ENCODE data around the gene NCOA6. TPM values are rescaled to one million over a fixed set of nuclear protein-coding genes. Genes with fewer than 3 reads are reported as not detected.
"Not testable (repeated sequence)": the region's sequence is repeated elsewhere in the genome, so short reads cannot be mapped to it uniquely, and the experiment has no call there.

NCOA6 gene
- total RNA-seq, 1 donor from 2014 or later, result 9.4 TPM

DNA sequence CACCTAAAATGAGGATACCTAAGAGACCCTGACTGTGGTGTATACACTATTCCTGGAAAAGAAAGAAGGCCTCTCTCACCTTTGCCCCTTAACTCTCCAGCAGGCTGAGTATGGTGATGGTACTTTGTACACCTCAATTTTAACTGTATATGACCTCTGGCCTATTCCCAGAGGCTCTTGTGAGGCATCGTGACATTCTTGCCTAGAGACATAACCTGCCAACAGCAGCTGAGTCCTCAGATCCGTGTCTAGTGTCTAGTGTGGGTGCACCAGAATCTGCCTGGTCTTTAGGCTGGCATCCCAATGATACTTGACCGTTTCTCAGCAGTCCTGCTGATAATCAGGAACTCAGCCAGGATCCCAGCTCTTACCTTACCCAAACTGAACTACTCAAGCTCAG is 101.3 kb downstream of the NCOA6 start:
- ATAC-seq, result peak; percentile 29
- DNase-seq (ENCODE audit: low spot score), result no peak

DNA sequence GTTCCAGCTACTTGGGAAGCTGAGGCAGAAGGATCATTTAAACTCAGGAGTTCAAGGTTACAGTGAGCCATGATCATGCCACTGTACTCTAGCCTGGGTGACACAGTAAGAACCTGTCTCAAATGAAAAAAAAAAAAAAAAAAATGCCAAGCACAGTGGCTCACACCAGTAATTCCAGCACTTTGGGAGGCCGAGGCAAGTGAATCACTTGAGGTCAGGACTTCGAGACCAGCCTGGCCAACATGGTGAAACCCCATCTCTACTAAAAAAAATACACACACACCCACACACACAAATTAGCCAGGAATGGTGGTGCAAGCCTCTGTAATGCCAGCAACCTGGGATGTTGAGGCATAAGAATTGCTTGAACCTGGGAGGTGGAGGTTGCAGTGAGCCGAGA is 102.9 kb downstream of the NCOA6 start:
- DNase-seq (ENCODE audit: low spot score), result not testable (repeated sequence)

GRCh38 chr20:34720266-34720665 is 105.2 kb downstream of the NCOA6 start:
- no peak for DNase-seq (ENCODE audit: low spot score)

More for the DNA sequence above, 102.9 kb downstream of the NCOA6 start:
- peak; percentile 15 for ATAC-seq

DNA sequence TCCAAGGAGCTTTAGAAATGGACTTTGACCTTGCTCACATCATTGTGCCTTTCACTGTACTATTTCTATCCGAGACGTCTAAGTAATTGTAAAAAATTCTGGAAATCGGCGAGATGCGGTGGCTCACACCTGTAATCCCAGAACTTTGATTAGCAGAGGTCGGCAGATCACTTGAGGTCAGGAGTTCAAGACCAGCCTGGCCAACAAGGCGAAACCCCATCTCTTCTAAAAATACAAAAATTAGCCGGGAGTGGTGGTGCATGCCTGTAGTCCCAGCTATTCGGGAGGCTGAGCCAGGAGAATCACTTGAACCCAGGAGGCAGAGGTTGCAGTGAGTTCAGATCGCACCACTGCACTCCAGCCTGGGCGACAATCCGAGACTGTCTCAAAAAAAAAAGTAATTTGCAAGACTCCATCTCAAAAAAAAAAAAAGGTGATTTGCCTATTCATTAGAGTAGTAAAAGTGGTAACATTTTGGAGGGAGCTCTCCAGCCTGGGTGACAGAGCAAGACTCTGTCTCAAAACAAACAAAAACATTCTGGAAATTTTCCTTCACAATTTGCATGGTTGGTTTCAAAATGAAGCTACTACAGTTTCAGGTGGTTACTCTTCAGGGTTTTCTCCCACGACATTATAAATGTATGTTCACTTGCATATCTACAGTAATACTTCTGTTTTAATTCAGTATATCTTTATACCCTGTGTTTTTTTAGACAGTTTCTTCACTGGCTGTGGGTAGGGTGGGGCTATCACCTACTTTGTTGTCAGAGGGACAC is 106.0 kb downstream of the NCOA6 start:
- DNase-seq (ENCODE audit: low spot score), result not testable (repeated sequence)

More at GRCh38 chr20:34720266-34720665, 105.2 kb downstream of the NCOA6 start:
- no peak for ATAC-seq

DNA sequence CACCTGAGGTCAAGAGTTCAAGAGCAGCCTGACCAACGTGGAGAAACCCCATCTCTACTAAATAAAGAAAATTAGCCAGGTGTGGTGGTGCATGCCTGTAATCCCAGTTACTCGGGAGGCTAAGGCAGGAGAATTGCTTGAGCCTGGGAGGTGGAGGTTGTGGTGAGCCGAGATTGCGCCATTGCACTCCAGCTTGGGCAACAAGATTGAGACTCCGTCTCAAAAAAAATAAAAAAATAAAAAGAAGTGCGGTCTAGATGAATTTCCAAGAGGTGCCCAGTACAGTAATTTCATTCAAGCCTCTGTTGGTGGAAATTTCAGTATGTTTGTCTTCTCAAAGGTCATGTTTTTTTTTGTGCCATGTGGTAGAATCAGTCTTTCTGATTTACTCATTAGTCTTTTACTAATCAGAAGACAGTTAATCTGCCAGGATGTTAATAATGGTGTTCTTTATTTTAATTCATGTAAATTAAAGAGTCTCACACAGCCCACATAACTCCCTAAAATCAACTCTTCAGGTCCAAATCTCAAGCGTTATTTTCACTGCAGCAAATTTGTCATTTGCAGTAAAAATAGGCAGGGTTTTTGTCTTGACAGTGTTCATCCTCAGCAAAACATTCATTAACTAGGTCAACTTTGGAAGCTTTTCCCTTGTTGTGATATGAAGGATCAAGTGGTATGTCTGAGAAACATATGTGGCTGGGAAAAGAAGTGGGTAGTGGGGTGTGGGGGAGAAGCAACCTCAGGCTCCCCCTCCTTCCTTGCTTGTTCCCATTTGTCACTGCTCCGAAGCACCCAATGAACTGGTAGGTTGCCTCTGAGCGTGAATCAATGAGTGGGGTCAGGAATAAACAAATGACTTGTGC is 108.0 kb downstream of the NCOA6 start:
- peak; percentile 76 for ATAC-seq
- DNase-seq (ENCODE audit: low spot score), result no peak

More for the DNA sequence above, 106.0 kb downstream of the NCOA6 start:
- ATAC-seq, result not testable (repeated sequence)

GRCh38 chr20:34716921-34717229 is 108.6 kb downstream of the NCOA6 start:
- no peak for DNase-seq (ENCODE audit: low spot score)
- ATAC-seq, result no peak

- no peak for DNase-seq (ENCODE audit: low spot score)
- ATAC-seq, result no peak
Observed at GRCh38 chr20:34715384-34715783, 110.1 kb downstream of the NCOA6 start.

DNA sequence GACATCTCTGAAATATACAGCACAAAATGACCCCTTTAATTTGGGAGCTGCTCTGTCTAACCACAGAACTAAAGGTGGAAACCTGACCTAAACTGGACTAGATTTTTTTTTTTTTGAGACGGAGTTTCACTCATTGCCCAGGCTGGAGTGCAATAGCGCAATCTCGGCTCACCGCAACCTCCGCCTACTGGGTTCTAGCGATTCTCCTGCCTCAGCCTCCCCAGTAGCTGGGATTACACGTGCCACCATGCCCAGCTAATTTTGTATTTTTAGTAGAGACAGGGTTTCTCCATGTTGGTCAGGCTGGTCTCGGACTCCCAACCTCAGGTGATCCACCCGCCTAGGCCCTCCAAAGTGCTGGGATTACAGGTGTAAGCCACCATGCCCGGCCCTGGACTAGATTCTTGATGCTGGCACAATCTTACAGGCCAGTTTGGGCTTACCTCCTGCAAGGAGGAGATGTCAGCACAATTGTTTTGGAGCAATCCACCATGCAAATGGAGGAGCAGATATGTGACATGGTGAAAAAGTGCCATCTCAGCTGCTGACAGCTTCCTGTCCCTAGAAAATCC is 111.4 kb downstream of the NCOA6 start:
- ATAC-seq; DNase-seq (ENCODE audit: low spot score): not testable (repeated sequence)

- DNase-seq (ENCODE audit: low spot score) (no peak), ATAC-seq (no peak)
Observed at GRCh38 chr20:34713194-34713943, 112.1 kb downstream of the NCOA6 start.

DNA sequence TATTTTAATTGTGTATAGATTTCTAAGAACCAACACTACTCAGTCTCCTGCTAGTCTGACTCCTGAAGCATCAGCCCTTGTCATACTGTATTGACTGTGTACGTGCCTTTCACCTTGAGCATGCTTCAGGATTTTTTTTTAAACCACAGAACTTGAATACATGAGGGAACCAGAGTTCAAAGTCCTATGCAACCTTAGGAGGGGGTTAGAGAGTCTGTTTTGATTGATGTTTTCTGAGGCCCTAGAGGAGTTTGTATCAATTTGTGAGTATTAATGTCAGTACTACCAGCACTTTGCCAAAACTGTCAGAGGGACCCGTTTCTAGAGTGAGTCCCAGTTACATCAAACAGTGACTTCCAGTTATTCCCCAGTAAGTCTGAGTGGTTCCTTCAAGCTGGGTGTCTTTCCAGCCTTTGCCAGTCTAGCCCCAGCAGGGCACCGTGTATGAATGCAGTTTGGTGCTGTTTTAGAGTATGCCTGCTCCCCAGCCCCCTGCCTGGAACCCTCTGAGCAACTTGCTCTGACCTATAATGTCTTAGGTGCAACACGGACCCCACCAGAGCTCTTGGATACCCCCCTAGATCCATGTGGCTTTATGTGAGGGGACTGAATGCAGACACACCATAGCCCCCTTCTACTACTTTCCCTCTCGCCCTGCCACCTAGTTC is 112.8 kb downstream of the NCOA6 start:
- DNase-seq (ENCODE audit: low spot score), result no peak
- ATAC-seq, result no peak

- no peak for DNase-seq (ENCODE audit: low spot score)
- ATAC-seq, result no peak
Observed at GRCh38 chr20:34711813-34712430, 113.5 kb downstream of the NCOA6 start.

DNA sequence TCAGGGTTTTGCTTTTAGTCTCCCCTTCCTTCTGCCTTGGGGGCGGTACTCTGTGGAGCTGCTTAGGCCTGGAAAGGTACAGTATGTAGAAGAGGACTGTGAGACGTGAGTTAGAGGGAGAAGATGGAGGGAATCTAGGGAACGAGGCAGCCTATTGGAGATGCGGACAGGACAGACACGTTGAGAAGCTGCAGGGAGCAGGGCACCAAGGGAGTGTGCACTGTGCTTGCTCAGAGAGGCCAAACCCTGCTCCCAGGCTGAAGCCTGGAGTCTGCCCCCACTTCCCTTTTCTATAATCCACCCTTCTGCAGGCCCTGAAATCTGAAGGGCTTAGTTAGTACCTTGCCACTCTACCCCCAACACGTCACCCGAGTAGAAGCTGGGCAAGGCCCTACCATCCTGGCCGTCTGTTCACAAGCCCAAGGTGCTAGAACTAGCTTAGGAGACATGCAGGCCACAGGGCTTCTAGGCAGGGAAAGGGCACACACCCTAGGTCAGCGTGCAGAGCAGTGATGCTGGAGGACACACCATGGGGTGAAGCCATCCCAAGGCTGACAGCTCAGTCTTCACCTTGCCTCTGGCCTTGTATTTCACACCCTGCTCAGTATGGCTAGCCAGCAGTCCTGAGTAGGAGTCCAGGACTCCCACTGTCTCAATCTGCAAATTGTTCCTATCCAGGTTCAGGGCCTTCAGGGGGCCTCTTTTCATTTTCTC is 114.4 kb downstream of the NCOA6 start:
- DNase-seq (ENCODE audit: low spot score) (no peak), ATAC-seq (no peak)

DNA sequence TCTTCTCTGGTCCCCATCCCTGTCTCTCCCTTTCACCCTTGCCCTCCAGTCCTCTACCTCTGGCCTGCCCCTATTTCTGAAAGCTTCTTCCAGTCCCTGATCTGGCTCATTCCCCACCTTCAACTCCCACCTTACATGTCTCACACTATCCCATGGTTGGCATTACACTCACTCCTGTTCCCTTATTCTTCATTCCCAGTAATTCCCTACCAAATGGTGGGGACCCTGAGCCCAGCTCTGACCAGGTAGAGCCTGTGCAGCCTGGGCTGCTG is 114.9 kb downstream of the NCOA6 start:
- no peak for DNase-seq (ENCODE audit: low spot score)
- no peak for ATAC-seq

DNA sequence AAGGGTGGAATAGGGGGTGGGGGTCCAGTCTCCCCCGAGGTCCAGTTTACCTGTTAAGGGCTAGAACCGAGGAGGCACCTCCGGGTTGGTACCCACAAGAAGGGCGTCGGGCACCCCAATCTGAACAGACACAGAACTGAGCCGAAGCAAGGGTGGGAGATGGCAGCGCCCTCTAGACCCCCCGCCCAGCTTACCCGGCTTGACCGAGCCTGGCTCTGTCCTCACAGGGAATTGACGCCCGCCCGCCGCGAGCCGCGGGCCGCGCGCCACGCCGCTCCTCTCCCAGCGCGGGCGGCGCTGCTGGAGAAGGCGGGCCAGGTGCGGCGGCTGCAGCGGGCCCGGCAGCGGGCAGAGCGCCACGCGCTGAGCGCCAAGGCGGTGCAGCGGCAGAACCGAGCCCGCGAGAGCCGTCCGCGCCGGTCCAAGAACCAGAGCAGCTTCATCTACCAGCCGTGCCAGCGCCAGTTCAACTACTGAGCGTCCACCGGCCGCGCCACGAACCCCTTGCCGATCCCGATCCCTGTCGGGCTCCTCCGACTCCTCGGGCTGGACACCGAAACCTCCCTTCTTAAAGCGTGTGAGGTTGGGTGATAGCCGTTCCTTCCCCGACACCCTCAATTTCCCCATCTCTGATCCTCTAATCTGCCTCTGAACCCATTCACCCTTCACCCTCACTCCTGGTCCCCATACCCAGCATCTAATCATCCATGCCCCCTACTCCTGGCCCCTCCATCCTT is 115.5 kb downstream of the NCOA6 start:
- peak; percentile 84 for DNase-seq (ENCODE audit: low spot score)
- peak; percentile 77 for ATAC-seq

GRCh38 chr20:34709044-34709830 is 116.2 kb downstream of the NCOA6 start:
- peak; percentile 75 for ATAC-seq
- DNase-seq (ENCODE audit: low spot score), result peak; percentile 89

GRCh38 chr20:34708621-34709043 is 116.8 kb downstream of the NCOA6 start:
- DNase-seq (ENCODE audit: low spot score) (peak; percentile 67), ATAC-seq (peak; percentile 4)

DNA sequence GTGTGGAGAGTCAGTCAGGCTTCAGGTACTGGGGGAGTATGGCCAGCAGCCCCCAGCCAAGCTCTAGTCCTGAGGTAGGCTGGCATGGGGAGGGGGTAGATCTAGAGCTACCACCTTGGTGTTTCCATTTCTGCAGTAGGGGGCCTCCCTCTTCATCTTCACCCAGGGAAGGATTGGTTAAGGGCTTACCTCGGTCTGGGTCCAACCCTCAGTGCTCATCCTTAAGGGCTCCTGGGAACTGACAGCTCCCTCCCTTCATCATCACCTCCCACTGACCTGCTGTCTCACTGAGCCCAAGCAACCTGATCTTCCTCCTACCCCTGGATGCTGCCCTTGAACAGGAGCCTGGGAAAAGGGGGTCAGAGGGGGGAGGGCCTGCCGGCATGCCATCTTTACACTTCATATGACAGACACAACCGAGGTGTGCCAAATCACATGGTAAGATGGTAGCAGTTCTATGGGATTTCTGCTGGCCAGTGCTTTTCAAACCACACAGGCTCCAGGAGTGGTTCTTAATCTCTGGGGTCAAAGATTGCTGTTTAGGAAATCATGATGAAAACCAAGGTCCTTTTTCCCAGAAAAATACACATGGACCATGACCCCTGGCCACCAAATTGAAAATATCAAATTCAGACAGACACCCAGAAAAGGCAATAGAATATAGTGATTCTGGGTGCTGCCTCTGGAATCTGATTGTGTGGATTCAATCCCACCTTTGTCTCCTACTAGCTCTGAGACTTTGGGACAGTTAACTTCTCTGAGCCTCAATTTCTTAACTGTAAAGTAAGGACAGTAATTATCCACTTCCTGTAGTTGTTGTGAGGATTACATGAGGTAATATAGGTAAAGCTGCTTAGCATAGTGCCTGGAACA is 118.3 kb downstream of the NCOA6 start:
- DNase-seq (ENCODE audit: low spot score) (peak; percentile 57), ATAC-seq (no peak)

Measured in left lobe of liver (tissue), 2 donors.